Cerebellar cortex (tissue), 1 donor: Measurements from ENCODE around the gene RAP1GAP2.
A peak's percentile ranks its signal among the peaks of the same experiment; 100 is the strongest.
"Not testable (repeated sequence)": the region's sequence is repeated elsewhere in the genome, so short reads cannot be mapped to it uniquely, and the experiment has no call there.

Experiments
- DNase-seq: peaks from one replicate; pipeline ENCODE4 v3.0.0-alpha.2; 2015; ENCODE audit warnings: low spot score

The RAP1GAP2 gene

GRCh38 chr17:2965621-2966595, 169.7 kb downstream of the RAP1GAP2 start:
- no peak for DNase-seq

DNA sequence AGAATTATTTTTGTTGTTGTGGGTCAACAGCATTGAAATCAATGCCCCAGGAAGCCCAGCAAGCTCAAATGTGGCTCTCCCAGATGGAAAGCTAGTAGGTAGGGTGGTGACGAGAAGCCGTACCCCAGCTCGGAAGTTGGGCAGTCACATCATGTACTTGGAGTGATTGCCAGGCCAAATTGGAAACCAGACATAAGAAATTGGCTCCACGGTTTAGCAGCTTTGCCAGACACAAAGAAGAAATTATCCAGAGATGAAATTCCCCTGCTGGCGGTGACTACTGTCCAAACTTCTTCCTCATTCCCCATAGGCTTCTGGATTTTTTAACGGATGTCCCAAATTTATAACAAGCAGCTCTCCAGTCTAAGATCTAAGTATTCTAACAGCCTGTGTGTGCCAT, 171.3 kb downstream of the RAP1GAP2 start:
- DNase-seq: peak; percentile 74

- DNase-seq: no peak
Measured at GRCh38 chr17:2971851-2972250, 175.6 kb downstream of the RAP1GAP2 start.

DNA sequence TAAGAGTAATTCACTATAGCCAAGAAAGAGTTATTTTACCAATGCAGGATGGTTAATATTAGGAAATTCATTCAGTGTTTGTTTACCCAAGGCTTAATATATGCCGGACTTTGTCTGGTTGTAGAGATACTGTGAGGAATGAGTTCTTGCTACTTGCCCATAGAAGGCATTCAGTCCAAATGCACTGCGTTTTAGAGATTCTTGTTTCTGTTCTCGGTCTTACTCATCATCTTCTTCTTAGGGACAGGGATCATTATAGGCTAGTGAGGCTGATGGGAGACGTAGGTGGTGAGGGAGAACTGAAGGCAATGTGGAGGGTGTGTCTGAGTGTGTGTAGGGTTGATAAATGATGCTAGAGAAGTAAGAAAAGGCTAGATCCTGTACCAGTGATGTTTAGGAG, 176.5 kb downstream of the RAP1GAP2 start:
- no peak for DNase-seq

DNA sequence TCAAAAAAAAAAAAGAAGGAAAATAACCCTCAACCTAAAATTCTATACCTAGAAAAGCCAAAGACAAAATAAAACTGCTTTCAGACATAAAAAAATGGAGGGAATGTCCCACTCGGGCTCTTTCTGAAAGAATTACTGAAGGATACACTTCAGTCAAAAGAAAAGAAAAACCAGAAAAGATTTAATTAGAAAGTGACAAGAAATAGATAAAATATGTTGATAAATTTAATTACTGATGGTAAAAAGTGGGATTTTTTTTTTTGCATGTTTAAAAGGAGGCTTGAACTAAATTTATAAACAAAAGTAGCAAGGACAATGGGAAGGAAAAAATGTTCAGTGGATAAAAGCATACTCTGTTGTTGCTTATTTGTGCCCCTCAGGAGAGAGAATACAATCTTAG, 178.1 kb downstream of the RAP1GAP2 start:
- DNase-seq: no peak

DNA sequence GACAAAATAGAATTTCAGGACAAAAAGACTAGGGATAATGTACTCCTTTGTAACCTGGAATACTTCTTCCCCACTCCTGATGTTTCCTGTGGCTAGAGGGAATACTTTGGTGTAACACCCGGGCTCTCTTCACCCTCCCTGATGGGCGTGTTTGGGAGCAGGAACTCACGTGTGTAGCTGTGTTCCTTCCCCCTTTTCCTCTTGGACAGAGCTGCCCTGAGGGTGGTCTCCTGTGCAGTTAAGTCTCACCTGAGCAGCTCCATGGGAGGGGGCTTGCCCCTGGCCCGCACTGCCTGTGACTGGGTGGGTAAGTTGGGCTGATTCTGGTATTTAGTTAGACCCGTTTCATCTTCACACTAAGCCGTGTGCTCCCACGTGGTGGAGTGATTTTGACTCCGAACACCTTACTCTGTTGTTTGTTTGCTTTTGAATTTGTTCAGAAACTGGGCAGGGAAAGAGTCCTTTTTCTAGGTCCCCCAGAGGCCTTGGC, 179.3 kb downstream of the RAP1GAP2 start:
- no peak for DNase-seq

DNA sequence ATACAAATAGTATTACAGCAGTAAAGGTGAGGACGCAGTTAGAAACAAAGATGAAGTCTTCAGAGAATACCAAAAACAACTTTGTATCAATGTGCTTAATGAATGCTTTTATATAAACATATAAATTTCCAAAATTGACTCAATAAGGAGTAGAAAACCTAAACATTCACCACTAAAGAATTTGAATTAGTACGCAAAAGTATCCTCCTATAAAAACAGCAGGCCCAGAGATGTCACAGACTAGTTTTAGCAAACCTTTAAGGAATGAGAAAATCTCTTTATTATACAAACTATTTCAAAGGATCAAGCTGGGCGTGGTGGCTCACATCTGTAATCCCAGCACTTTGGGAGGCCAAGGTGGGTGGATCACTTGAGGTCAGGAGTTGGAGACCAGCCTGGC, 180.9 kb downstream of the RAP1GAP2 start:
- DNase-seq: no peak

GRCh38 chr17:2978116-2978515, 181.9 kb downstream of the RAP1GAP2 start:
- no peak for DNase-seq

DNA sequence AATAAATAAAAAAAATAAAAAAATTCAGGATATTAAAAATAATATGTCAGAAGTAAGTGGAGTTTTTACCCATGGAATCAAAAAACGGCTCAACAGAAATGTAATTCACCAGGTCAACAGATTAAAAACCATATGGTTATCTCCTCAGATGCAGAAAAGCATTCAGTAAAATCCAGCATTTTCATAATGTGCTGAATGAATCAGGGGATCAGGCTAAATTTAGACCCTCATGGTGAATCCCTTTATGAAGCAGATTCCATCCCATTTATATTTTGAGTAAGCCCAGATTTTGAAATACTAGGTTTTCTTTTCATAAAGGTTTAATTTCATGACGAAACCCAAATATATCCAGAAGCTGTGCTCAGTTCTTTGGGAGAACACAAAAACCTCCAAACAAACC, 182.8 kb downstream of the RAP1GAP2 start:
- DNase-seq: no peak

DNA sequence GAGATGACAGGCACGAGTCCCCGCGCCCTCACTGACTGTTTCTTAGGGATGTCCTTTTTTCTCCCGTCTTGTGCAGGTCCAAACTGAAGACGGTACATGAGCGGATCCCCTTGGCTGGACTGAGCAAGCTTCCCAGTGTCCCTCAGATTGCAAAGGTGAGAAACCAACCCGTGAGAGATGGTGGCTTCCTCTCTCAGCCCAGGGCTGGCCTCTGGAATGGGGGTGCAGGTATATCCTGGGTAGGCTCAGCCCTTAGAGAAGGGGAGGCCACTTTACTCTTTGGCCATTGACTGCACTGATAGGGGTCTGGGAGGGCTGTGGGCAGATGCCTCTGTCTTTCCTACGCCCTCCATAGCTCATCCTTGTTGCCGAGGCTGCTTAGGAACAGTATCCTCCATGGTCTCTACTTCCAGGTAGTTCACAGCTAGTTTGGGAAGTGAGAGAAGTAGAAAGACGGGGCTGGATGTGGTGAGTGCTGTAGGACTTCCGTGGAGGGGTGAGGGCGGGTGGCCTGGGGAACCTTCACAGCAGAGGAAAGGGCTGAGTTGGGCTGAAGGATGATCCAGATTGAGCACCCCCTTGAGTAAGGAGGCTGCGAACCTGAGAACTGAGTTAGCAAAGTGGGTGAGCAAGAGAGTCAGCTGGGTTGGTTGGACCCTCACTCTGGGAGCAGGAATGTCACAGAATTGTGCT, 184.1 kb downstream of the RAP1GAP2 start:
- DNase-seq: no peak

DNA sequence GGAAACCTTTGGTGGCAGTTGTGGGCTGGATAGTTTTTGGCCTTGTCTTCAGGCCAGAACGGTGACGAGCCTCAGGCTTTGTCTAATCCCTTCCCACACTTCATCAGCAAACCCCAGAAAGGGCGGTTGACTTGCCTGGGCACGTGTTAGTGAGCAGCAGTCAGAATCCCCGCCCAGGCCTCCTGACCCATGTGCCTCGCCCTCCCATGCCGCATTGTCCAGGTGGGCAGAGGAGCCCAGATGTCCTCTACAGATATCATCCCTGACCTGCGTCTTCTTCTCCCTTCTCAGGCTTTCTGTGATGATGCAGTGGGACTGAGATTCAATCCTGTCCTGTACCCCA, 184.6 kb downstream of the RAP1GAP2 start:
- no peak for DNase-seq

GRCh38 chr17:2981325-2981724, 185.1 kb downstream of the RAP1GAP2 start:
- no peak for DNase-seq

GRCh38 chr17:2982854-2983253, 186.6 kb downstream of the RAP1GAP2 start:
- no peak for DNase-seq

- DNase-seq: no peak
Measured at GRCh38 chr17:2983255-2983654, 187.0 kb downstream of the RAP1GAP2 start.

GRCh38 chr17:2985318-2985717, 189.1 kb downstream of the RAP1GAP2 start:
- no peak for DNase-seq

GRCh38 chr17:2986925-2987324, 190.7 kb downstream of the RAP1GAP2 start:
- no peak for DNase-seq

DNA sequence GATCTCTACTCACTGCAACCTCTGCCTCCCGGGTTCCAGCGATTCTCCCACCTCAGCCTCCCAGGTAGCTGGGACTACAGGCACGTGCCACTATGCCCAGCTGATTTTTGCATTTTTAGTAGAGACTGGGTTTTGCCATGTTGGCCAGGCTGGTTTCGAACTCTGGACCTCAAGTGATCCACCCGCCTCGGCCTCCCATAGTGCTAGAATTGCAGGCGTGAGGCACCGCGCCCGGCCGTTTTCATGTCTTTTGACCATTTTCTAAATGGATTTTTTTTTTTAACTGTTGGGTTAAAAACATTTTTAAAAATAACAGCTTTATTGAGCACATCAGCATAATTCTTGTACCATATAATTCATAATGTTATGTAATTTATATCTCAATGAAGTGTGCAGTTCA, 193.2 kb downstream of the RAP1GAP2 start:
- DNase-seq: not testable (repeated sequence)

DNA sequence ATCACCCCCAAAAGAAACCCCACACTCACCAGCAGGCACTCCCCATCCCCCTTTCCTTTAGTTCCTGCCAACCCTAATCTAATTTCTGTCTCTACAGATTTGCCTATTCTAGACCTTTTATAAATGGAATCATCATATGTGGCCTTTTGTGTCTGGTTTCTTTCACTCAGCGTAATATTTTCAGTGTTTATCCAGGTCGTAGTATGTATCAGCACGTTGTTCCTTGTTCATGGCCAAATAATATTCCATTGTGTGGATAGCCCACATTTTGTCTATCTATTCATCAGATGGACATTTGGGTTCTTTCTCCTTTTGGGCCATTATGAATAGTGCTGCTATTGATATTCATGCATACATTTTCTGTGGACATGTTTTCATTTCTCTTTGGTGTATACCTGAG, 193.6 kb downstream of the RAP1GAP2 start:
- DNase-seq: no peak

DNA sequence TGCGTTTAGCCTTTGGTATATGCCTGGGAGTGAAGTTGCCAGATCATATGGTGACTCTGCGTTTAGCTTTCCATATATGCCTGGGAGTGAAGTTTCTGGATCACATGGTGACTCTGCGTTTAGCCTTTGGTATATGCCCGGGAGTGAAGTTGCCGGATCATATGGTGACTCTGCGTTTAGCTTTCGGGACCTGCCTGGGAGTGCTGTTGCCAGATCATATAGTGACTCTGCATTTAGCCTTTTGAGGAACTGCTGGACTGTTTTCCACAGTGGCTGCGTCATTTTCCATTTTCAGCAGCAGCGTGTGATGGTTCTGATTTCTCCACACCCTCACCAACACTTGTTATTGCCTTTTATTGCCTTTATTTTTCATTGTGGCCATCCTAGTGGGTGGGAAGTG, 194.2 kb downstream of the RAP1GAP2 start:
- no peak for DNase-seq

DNA sequence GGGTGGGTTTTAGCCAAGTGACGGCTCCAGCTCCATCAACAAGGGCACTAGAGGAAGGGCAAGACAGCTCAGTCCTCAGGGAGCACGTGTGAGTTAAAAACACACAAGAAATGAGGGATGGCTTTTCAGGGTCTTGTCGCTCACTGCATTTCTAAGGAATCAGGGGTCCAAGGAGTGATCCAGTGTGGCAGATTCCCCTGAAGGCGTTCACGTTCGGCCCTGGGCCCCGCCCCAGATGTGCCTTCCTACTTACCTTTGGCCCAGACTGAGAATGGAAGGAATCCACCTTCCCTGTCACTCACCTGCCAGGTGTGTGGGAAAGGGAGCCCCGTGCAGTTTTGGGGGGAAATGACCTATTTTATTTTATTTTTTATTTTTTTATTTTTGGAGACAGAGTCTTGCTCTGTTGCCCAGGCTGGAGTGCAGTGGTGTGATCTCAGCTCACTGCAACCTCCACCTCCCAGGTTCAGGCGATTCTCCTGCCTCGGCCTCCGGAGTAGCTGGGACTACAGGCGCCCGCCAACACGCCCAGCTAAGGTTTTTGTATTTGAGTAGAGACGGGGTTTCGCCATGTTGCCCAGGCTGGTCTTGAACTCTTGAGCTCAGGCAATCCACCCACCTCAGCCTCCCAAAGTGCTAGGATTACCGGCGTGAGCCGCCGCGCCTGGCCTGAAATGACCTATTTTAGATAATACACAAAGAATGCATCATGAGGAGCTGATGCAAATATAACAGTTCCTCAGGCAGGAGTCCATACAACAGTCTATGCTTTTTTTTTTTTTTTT, 195.3 kb downstream of the RAP1GAP2 start:
- not testable (repeated sequence) for DNase-seq

GRCh38 chr17:2994441-2994840, 198.2 kb downstream of the RAP1GAP2 start:
- DNase-seq: no peak

DNA sequence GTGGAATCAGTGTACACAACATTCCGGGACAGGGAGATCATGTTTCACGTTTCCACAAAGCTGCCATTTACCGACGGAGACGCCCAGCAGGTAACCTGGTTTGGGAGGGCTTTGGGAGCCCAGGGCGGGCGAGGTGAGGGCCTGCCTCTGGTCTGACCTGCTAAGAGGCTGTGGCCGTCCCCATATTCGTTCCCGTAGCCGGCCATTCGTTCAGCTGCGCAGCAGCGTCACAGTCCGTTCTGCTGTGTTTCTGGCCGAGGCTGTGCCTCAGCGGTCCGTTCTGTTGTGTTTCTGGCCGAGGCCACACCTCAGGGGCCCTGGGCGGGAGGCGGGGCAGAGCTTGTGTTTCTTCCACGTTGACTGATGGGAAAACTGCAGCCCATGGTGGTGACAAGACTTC, 199.1 kb downstream of the RAP1GAP2 start:
- no peak for DNase-seq
